K562 (cell line): ENCODE results near the gene ZBTB8B. TPM values are rescaled to one million over a fixed set of nuclear protein-coding genes. Genes with fewer than 3 reads are reported as not detected.
A peak's percentile ranks its signal among the peaks of the same experiment; 100 is the strongest.

Experiments
- ATAC-seq: fragments of 200-7000 bp; cut with Tn5 transposase; 3 replicates; pipeline ENCODE4 v1.9.1; 2020; ENCODE audit warnings: moderate library complexity
- BruUV-seq: library from RNA; stranded (reverse); fragments of 400-500 nt; replicated peaks from 2 replicates; lab custom pipeline; 2021; lab: Mats Ljungman, UMichigan
- CTCF ChIA-PET: fragments of 300-600 bp; formaldehyde crosslinking; extraction: SDS; loops from one replicate; lab custom pipeline; 2021; ENCODE audit warnings: low intra/inter-chr PET ratio; lab: Yijun Ruan, JAX
- POLR2A ChIA-PET: fragments of 300-600, 350-650 bp; sonication (Branson Sonifier 250); formaldehyde crosslinking; extraction: SDS; loops from one replicate; lab custom pipeline; 2021; ENCODE audit warnings: antibody characterized with exemption, inconsistent platforms; lab: Yijun Ruan, JAX
- DNase-seq, 4 experiments: peaks; one replicate each; pipeline versions ENCODE4 v3.0.0 to v3.0.0-alpha.2; 2011 to 2018; ENCODE audit warnings: low spot score in 3 of 4, mixed read lengths in 3 of 4; ENCODE audit errors: extremely low read depth in 1 of 4
- FAIRE-seq: peaks from 2 replicates; lab custom pipeline; 2011; peaks lifted over from hg19 to GRCh38; lab: Jason Lieb, UNC
- H2AFZ ChIP-seq: 2 replicates; pipeline ENCODE4 v1.6.0; 2011; ENCODE audit warnings: low read depth, low read length, control low read depth, inconsistent platforms
- H3K27ac ChIP-seq: fragments of 200-600 bp; 3 replicates; pipeline ENCODE4 v1.8.0; 2011; ENCODE audit warnings: low read depth, mild to moderate bottlenecking, control low read depth, inconsistent platforms, low read length, moderate library complexity, mixed read lengths; ENCODE audit errors: extremely low read depth
- H3K27me3 ChIP-seq, 2 experiments: fragments of 300-600 bp in 1 of 2; 2 replicates in 1 of 2; 3 replicates in 1 of 2; pipeline versions ENCODE4 v1.6.0 to v1.8.0; 2011; ENCODE audit warnings: inconsistent platforms in 2 of 2, low read length in 2 of 2, mild to moderate bottlenecking in 1 of 2, mixed read lengths in 1 of 2, moderate library complexity in 1 of 2; ENCODE audit not compliant: control insufficient read depth in 2 of 2, insufficient read depth in 2 of 2
- H3K36me3 ChIP-seq: fragments of 300-600 bp; 3 replicates; pipeline ENCODE4 v1.8.0; 2011; ENCODE audit warnings: mild to moderate bottlenecking, low read length, inconsistent platforms; ENCODE audit not compliant: control insufficient read depth, insufficient read depth
- H3K4me1 ChIP-seq, 2 experiments: fragments of 200-600 bp in 1 of 2; replicated peaks in 1 of 2; 2 replicates in 1 of 2; 3 replicates in 1 of 2; pipeline versions ENCODE4 v1.5.1 to v1.8.0; 2011; ENCODE audit warnings: inconsistent platforms in 2 of 2, low read length in 2 of 2, mild to moderate bottlenecking in 1 of 2, mixed read lengths in 1 of 2, moderate library complexity in 1 of 2; ENCODE audit not compliant: control insufficient read depth in 2 of 2, insufficient read depth in 2 of 2
- H3K4me2 ChIP-seq: 2 replicates; pipeline ENCODE4 v1.6.1; 2011; ENCODE audit warnings: low read length, control low read depth, inconsistent platforms, mixed read lengths; ENCODE audit not compliant: insufficient read depth
- H3K4me3 ChIP-seq: fragments of 200-600 bp; sonication (generic), shearing (Covaris generic); 2 replicates; pipeline ENCODE4 v1.5.1; 2016; ENCODE audit warnings: control low read depth, inconsistent platforms
- H3K79me2 ChIP-seq: fragments of 200-600 bp; 3 replicates; pipeline ENCODE4 v1.8.0; 2011; ENCODE audit warnings: low read length, inconsistent platforms; ENCODE audit not compliant: control insufficient read depth, insufficient read depth
- H3K9ac ChIP-seq, 2 experiments: 2 replicates each; pipeline versions ENCODE4 v1.6.0 to v1.6.1; 2011; ENCODE audit warnings: low read depth in 2 of 2, low read length in 2 of 2, control low read depth in 1 of 2, inconsistent platforms in 1 of 2, mild to moderate bottlenecking in 1 of 2, mixed read lengths in 1 of 2; ENCODE audit not compliant: insufficient read depth in 1 of 2
- H3K9me1 ChIP-seq: one replicate; pipeline ENCODE4 v1.6.0; 2011; ENCODE audit warnings: inconsistent platforms, mild to moderate bottlenecking, low read length, moderate library complexity; ENCODE audit not compliant: control insufficient read depth, insufficient read depth
- H3K9me3 ChIP-seq: replicated peaks from 2 replicates; pipeline ENCODE4 v1.5.1; 2011; ENCODE audit warnings: low read depth, low read length, inconsistent platforms; ENCODE audit not compliant: control insufficient read depth, insufficient read depth
- H4K20me1 ChIP-seq: replicated peaks from 2 replicates; pipeline ENCODE4 v1.6.1; 2011; ENCODE audit warnings: low read length, inconsistent platforms, mixed read lengths; ENCODE audit not compliant: control insufficient read depth, insufficient read depth
- ERF ChIP-seq: fragments of 450-650 bp; formaldehyde crosslinking; IDR thresholded peaks from 2 replicates; pipeline ENCODE4 v1.4.0; 2020; ENCODE audit warnings: mild to moderate bottlenecking, mixed read lengths
- KHSRP ChIP-seq: fragments of 450-650 bp; IDR thresholded peaks from 2 replicates; pipeline ENCODE4 v1.6.1; 2017
- NONO ChIP-seq, 2 experiments: fragments of 200-400 bp in 1 of 2; fragments of 450-650 bp in 1 of 2; formaldehyde crosslinking in 1 of 2; IDR thresholded peaks; 2 replicates each; pipeline ENCODE4 v1.6.1; 2017; ENCODE audit warnings: low read depth in 2 of 2, mild to moderate bottlenecking in 2 of 2, moderate library complexity in 2 of 2, low read length in 1 of 2
- VEZF1 ChIP-seq: fragments of 200-800 bp; sonication (Bioruptor generic); IDR thresholded peaks from 2 replicates; pipeline ENCODE4 v1.6.1; 2017; ENCODE audit warnings: missing genetic modification characterization, missing compliant biosample characterization
- ZNF124 ChIP-seq: sonication (generic); formaldehyde crosslinking; IDR thresholded peaks from 2 replicates; pipeline ENCODE4 v1.8.1; 2022; ENCODE audit warnings: missing genetic modification reagents
- ZNF512 ChIP-seq: IDR thresholded peaks from 2 replicates; pipeline ENCODE4 v1.6.1; 2016; ENCODE audit warnings: missing genetic modification characterization, missing compliant biosample characterization
- WGBS: fragments of 100-300 bp; shearing (Covaris generic); methylation state at CpG from one replicate; pipeline ENCODE4 v1.1.6; 2016; ENCODE audit warnings: low coverage, mixed read lengths; ENCODE audit not compliant: insufficient coverage; ENCODE audit errors: missing lambda C conversion rate; 5-methylcytosine and 5-hydroxymethylcytosine counted together
- in situ Hi-C: fragments of 300-500 bp; cut with MboI; formaldehyde crosslinking; loops from 4 replicates; pipeline ENCODE4 v1.15.0; 2018; ENCODE audit warnings: inconsistent platforms, mixed read lengths
- intact Hi-C: fragments of 100-400 bp; cut with micrococcal nuclease; formaldehyde crosslinking; loops from 2 replicates; pipeline ENCODE4 v1.14.2; 2022
- polyA plus RNA-seq, 8 experiments: library from polyadenylated mRNA; depleted of rRNA in 4 of 8; stranded (reverse) in 5 of 8; unstranded in 3 of 8; fragments of >200 nt; fragmentation: Nextera tagmentation in 2 of 8; fragmentation: Illumina TruSeq in 1 of 8; extraction: Ambion mirVana in 2 of 8; extraction: Trizol in 1 of 8; gene quantifications; 2 replicates each; pipeline versions ENCODE4 v1.2.1 to v1.2.3, GENCODE V29; 2011 to 2014; ENCODE audit warnings: inconsistent platforms in 1 of 8, missing spikeins in 1 of 8
- total RNA-seq, 7 experiments: library from RNA; depleted of rRNA in 6 of 7; stranded (reverse); fragments of >200 nt in 6 of 7; fragmentation: Illumina TruSeq in 2 of 7; extraction: Trizol in 2 of 7; gene quantifications; 2 replicates each; pipeline versions ENCODE4 v1.2.1 to v1.2.3, GENCODE V29; 2011 to 2021; ENCODE audit warnings: low replicate concordance in 1 of 7
- TF ChIP-seq, protein P1 (sequence below): fragments of 450-650 bp; IDR thresholded peaks from 2 replicates; pipeline ENCODE4 v1.6.1; 2016; ENCODE audit warnings: low read depth

Gene ZBTB8B
- total and polyA plus RNA-seq, 9 of the 15 experiments (the other 6 are each of a cell fraction or from before 2014, with no cell fraction given): not detected

DNA sequence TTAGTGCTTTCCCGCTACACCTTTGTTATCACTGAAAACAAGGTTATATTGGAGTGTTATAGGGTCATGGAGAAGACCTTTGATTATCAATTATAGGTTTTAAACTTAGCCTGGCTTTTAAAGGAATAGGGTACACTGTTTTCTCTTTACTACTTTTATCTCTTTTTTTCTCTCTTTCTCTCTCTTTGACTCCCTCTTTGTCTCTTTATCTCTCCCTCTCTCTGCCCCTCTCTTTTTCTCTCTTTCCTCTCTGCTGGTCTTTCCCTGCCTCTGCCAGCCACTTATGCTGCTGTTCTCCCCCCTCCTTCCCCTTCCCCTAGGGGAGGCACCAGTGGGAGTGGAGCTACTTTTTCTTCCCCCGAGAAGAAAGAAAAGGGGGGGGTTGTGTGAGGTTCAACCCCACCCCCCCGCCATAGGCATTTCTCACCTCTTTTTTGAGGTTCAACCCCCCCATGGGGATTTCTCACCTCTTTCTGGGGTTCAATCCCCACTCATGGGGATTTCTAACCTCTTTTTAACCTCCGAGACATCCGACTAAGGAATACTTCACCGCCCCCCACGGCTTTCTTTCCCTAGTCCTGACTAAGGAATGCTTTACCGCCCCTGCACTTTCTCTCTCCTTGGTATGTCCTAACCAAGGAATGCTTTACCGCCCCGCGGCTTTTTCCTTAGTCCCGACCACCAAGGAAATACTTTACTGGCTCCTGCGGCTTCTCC, 17.2 kb upstream of the ZBTB8B start:
- BruUV-seq: no TSS peak
- Histone ChIP-seq H3K9me3 (no peaks in the 10 kb centered on the region), H2AFZ (peak overlapping the region; percentile 84), H3K79me2 (no peaks in the 10 kb centered on the region), H3K27ac (no peak overlapping the region), H3K9ac (peak overlapping the region in 1 of 2 experiments; percentile 19; a peak in 2 of 4 replicates), H3K4me1 (peaks cover 0 to 4% of the 10 kb centered on the region in 2 experiments; a peak in 3 of 5 replicates), H3K27me3 (peaks cover 16 to 17% of the 10 kb centered on the region in 2 experiments; a peak in 4 of 5 replicates), H3K4me3 (no peak overlapping the region), H3K36me3 (no peaks in the 10 kb centered on the region), H3K4me2 (peak overlapping the region; percentile 0; the same call in 1 of the 2 replicates), H3K9me1 (peaks cover 5% of the 10 kb centered on the region), H4K20me1 (no peaks in the 10 kb centered on the region)
- intact Hi-C loops: loop anchor here (2.0 to 5.0 kb wide), 6 partner anchors 55 to 423 kb away; partner anchors contain the start of genes FNDC5 and SYNC
- FAIRE-seq (no peak), ATAC-seq (peak; percentile 31), DNase-seq (peak in 3 of 4 experiments; percentile 23 to 32 (median 31))
- ChIA-PET POLR2A (no interaction called here), CTCF (no interaction called here)
- WGBS: 14% methylated on average over 11 of the region's 13 CpGs
- in situ Hi-C loops: no loop called here
- TF ChIP-seq NONO (IDR thresholded peaks at IDR 0.05; ENCODE audit: low read depth in 2 of 2, low read length in 1 of 2) (0 out of 4 replicates have a peak, but pooled peaks of 1 of the 2 experiments have one; percentile 44), ZNF512 (peak; percentile 81), ZNF124 (CRISPR knock-in tag) (no peak), VEZF1 (CRISPR knock-in tag) (peak; percentile 53), KHSRP (no peak), ERF (CRISPR knock-in tag) (no peak)
- TF ChIP-seq, protein P1, sequence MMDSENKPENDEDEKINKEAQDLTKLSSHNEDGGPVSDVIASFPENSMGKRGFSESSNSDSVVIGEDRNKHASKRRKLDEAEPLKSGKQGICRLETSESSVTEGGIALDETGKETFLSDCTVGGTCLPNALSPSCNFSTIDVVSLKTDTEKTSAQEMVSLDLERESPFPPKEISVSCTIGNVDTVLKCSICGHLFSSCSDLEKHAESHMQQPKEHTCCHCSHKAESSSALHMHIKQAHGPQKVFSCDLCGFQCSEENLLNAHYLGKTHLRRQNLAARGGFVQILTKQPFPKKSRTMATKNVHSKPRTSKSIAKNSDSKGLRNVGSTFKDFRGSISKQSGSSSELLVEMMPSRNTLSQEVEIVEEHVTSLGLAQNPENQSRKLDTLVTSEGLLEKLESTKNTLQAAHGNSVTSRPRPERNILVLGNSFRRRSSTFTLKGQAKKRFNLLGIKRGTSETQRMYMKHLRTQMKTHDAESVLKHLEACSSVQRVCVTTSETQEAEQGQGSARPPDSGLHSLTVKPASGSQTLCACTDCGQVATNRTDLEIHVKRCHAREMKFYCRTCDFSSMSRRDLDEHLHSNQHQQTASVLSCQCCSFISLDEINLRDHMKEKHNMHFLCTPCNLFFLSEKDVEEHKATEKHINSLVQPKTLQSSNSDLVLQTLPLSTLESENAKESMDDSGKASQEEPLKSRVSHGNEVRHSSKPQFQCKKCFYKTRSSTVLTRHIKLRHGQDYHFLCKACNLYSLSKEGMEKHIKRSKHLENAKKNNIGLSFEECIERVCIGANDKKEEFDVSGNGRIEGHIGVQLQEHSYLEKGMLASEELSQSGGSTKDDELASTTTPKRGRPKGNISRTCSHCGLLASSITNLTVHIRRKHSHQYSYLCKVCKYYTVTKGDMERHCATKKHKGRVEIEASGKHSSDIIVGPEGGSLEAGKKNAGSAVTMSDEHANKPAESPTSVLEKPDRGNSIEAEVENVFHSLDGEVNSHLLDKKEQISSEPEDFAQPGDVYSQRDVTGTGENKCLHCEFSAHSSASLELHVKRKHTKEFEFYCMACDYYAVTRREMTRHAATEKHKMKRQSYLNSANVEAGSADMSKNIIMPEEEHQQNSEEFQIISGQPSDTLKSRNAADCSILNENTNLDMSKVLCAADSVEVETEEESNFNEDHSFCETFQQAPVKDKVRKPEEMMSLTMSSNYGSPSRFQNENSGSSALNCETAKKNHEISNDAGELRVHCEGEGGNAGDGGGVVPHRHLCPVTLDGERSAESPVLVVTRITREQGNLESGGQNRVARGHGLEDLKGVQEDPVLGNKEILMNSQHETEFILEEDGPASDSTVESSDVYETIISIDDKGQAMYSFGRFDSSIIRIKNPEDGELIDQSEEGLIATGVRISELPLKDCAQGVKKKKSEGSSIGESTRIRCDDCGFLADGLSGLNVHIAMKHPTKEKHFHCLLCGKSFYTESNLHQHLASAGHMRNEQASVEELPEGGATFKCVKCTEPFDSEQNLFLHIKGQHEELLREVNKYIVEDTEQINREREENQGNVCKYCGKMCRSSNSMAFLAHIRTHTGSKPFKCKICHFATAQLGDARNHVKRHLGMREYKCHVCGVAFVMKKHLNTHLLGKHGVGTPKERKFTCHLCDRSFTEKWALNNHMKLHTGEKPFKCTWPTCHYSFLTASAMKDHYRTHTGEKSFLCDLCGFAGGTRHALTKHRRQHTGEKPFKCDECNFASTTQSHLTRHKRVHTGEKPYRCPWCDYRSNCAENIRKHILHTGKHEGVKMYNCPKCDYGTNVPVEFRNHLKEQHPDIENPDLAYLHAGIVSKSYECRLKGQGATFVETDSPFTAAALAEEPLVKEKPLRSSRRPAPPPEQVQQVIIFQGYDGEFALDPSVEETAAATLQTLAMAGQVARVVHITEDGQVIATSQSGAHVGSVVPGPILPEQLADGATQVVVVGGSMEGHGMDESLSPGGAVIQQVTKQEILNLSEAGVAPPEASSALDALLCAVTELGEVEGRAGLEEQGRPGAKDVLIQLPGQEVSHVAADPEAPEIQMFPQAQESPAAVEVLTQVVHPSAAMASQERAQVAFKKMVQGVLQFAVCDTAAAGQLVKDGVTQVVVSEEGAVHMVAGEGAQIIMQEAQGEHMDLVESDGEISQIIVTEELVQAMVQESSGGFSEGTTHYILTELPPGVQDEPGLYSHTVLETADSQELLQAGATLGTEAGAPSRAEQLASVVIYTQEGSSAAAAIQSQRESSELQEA: no peak
